T1000 (cell line): ENCODE results near the gene SLC5A11.
"Not testable (repeated sequence)": the region's sequence is repeated elsewhere in the genome, so short reads cannot be mapped to it uniquely, and the experiment has no call there.

Experiments used
- DNase-seq: peaks from one replicate; lab custom pipeline; 2025; ENCODE audit warnings: mixed read lengths; lab: John Stamatoyannopoulos, UW

The SLC5A11 gene

DNA sequence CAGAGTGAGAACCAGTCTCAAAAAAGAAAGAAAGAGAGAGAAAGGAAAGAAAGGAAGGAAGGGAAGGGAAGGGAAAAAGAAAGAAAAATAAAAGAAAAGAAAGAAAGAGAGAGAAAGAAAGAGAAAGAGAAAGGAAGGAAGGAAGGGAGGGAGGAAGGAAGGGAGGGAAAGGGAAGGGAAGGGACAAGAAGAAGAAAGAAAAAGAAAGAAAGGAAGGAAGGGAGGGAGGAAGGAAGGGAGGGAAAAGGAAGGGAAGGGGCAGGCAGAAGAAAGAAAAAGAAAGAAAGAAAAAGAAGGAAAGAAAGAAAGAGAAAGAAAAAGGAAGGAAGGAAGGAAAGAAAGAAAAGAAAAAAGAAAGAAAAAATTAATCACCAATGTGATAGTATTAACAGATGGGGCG is 15.7 kb downstream of the SLC5A11 start:
- DNase-seq, result no peak

DNA sequence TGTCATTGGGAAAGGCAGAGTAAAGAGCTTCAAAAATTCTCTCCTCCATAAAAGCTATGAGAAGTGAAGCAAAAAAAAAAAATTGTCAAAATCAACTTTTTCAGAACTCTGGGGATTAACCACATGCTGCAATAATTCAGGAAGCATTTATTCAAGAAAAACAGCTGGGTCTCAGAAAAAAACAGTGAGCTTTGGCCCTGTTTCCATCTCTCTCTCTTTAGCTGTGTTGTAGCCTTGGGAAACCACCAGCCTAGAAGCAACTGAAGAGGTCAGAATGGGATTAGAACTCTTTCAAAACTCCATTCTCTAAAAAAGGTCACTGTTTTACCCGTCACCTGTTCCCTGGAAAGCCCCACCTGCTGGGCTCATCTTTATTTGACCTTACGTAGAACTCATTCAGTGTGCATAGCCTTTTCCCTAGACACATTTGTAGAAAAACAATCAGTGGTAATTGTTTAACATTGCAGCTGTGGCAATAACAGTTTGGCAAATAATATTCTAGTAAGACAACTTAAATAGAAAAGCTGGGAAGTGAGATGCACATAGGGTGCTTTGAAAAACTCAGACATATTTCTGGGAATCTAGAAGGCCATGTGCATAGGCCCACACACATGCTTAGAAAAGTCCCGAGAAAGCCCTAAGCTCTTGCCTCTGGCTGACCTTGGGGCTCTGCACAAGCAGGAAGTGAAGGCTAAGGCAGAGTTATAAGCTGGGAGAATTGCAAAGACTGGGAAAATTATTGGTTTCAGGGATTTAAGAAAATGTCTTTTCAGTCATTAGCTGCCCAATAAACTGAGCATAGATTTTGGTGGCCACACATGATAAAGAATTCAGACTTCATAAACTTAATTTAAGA is 18.0 kb downstream of the SLC5A11 start:
- DNase-seq, result no peak

DNA sequence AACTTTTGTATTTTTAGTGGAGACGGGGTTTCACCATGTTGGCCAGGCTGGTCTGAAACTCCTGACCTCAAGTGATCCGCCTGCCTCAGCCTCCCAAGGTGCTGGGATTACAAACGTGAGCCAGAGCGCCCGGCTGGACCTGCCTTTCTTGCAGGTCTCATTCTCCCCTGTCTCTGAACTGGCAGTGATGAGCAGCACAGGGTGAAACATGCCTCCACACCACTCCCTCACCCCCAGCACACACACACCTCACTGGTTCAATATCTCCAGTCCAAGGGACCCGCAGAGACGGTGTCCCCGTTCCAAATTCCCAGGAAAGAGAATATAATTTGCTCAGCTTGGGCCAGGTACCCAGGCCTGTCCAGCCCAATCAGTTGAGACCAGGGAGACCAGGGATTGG is 23.3 kb downstream of the SLC5A11 start:
- no peak for DNase-seq

DNA sequence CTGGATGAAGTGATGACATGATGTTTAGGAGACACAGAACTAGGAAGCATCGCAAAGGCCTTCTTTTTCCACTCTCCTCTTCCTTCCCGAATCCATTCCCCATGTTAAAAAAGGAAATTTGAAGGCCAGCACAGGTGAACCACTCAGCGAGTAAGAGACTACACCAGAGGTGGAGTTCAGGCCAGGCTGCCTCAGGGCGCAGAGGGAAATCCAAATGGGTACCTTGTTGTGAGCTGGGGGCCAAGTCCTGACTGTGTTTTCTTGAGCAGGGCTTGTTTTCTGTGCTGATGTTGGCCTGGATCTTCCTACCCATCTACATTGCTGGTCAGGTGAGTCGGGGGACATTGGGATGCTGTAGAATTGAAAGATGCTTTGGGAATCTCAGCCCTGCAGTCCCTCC is 26.1 kb downstream of the SLC5A11 start:
- DNase-seq, result no peak

DNA sequence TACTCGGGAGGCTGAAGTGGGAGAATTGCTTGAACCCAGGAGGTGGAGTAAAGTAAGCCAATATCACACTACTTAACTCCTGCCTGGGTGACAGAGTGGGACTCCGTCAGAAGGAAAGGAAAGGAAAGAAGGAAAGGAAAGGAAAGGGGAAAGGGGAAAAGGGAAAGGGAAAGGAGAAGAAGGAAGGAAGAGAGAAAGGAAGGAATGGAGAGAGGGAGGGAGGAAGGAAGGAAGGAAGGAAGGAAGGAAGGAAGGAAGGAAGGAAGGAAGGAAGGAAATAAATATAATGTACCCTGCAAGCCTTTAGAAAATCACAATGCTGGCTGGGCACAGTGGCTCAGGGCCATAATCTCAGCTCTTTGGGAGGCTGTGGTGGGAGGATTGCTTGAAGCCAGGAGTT is 27.3 kb downstream of the SLC5A11 start:
- no peak for DNase-seq

DNA sequence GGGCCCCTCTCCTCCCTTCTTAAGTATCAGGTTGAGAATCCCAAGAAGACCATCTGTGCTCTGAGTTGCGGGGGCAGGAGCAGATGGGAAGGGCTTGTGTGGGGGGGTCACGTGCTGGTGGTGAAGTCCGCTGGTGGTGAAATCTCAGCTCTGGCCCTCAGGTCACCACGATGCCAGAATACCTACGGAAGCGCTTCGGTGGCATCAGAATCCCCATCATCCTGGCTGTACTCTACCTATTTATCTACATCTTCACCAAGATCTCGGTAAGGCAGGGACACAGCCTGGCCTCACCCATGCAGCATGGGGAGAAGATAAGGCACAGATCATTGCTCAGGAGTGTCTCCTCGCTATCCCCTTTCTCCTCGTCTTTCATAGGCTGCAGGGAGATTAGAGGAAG is 29.7 kb downstream of the SLC5A11 start:
- DNase-seq, result no peak

DNA sequence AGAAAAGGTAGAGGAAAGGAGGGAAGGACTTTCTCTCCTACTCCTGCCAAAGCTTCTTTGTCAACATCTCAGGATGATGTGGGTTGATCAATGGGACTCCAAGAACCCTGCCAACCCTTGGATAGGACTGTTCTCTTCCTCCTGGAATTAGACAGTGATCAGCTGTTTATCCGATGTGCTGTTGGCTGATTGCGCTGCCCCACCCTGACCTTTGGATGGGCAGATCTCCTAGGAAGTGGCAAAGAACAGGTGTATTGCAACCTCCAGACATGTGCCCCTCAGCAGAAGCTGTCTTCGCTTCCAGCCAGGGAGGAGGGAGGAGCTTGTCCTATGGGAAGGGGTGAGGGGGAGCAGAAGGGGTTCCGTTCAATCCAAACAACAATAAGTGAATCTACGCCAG is 30.5 kb downstream of the SLC5A11 start:
- no peak for DNase-seq

DNA sequence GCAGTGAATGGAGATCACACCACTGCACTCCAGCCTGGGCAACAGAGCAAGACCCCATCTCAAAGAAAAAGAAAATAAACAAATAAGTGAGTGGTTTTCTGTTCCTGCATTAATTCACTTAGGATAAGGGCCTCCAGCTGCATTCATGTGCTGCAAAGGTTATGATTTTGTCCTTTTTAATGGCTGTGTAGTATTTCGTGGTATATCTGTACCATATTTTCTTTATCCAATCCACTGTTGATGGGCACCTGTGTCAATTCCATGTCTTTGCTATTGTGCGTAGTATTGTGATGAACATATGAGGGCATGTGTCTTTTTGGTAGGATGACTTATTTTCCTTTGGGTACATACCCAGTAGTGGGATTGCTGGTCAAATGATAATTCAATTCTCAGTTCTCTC is 33.9 kb downstream of the SLC5A11 start:
- no peak for DNase-seq

DNA sequence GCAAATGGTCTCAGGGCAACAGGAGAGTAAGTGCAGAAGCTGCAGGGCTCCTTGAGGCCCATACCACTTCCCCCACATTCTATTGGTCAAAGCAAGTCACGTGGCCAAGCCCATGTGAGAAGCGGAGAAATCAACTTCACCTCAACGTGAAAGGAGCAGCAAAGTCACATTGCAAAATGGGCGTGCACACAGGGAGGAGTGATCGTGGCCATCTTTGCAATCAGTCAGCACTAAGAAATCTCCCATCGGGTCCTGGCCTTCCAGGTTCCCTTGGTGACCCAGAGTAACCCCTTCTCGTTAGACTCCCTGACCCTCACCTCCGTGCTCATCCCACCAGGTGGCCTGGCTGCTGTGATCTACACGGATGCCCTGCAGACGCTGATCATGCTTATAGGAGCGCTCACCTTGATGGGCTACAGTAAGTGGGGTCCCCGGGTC is 38.0 kb downstream of the SLC5A11 start:
- no peak for DNase-seq

DNA sequence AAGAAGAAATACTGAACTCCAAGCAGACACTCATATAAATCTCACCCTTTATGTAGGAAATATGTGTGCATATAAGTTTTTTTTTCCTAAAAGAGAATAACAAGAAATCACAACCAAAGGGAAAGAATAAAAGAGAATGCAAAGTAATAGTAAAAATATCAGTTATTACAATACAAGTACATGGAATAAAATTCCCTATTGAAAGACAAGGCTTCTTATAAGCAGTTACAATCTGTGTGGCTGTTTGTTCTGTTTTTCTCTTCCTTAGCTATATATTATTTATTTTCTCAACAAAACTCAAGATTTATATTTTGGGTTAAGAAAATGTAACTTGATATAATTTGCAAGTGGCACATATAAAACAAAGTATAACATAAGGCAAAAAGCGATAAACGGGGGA is 41.7 kb downstream of the SLC5A11 start:
- DNase-seq, result no peak

DNA sequence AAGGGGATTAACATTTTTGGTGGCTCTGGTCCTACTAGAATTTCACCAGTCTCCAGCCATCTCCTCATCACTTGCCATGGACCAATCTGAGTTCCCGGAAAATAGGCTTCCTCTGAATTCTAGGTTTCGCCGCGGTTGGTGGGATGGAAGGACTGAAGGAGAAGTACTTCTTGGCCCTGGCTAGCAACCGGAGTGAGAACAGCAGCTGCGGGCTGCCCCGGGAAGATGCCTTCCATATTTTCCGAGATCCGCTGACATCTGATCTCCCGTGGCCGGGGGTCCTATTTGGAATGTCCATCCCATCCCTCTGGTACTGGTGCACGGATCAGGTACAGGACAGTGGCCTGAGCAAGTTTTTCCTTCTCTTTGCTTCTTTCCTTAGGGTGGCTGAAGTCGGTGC is 45.0 kb downstream of the SLC5A11 start:
- DNase-seq, result no peak

DNA sequence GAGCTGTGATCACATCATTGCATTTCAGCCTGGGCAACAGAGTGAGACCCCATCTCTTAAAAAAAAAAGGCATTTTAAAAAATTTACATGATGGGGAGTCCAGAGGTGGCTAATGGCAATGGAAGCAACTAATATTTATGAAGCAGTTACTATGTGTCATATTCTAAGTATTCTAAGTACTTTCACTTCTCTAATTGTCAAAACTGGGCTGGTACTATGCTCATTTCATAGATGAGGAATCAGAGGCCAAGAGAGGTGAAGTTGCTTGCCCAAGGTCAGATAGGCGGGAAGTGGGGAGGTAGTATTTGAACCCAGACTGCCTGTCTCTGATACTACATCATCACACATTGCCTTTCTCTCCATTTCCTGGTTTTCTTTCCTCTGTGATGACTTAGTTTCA is 50.7 kb downstream of the SLC5A11 start:
- no peak for DNase-seq

DNA sequence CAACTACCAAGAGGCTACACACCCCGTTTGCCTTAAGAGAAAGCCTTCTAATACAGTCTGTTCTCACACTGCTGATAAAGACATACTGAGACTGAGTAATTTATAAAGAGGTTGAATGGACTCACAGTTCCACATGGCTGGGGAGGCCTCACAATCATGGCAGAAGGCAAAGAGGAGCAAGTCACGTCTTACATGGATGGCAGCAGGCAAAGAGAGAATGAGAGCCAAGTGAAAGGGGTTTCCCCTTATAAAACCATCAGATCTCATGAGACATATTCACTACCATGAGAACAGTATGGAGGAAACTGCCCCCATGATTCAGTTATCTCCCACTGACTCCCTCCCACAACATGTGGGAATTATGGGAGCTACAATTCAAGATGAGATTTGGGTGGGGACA is 51.8 kb downstream of the SLC5A11 start:
- not testable (repeated sequence) for DNase-seq

DNA sequence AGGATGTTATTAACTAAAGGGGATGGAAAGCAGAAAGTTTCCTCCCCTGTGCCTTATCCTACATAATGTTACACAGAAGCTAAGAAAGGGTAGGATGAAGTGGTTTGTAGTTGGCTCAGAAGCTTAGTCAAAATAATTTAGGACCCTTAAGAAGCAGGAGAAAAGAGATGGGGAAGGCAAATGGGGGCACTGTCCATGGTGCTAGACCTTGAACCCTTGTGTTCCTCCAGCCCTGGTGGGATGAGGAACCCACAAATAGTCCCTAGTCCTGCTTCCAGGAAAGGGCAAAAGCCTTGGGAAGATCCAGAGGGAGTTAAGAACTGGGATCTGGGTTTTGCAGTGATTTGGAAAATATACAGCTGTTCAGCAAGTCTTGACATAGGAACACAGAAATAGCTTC is 54.5 kb downstream of the SLC5A11 start:
- no peak for DNase-seq

DNA sequence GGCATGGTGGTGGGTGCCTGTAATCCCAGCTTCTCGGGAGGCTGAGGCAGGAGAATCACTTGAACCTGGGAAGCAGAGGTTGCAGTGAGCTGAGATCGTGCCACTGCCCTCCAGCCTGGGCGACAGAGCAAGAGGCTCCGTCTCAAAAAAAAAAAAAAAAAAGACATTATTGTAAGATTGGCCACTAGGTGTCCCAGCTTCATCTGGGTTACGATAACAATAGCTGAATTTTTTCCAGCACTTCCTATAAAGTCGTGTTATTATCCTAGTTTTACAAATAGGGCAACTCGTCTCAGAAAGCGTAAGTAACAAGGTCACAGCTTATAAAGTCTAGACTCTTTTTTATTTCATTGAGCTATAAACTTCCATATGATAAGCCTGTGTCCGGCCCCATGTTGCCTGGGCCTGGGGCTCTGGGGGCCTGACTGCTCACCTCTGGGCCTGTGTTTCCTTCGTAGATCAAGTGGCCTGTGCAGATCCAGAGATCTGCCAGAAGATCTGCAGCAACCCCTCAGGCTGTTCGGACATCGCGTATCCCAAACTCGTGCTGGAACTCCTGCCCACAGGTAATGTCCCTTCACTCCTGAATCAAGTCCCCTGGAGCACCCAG is 60.5 kb downstream of the SLC5A11 start:
- no peak for DNase-seq

DNA sequence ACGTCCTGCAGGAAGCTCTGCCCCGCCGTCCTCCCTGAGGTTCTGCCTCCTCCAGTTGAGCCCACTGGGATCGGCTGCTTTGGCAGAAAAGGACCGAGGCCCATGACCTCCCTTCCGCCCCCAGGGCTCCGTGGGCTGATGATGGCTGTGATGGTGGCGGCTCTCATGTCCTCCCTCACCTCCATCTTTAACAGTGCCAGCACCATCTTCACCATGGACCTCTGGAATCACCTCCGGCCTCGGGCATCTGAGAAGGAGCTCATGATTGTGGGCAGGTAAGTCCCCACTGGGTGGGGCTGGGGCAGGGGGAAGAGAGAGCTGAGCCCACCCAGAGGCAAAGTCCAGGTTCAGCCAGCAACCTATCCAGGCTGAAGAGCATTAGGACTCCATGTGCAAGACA is 61.1 kb downstream of the SLC5A11 start:
- DNase-seq, result no peak

DNA sequence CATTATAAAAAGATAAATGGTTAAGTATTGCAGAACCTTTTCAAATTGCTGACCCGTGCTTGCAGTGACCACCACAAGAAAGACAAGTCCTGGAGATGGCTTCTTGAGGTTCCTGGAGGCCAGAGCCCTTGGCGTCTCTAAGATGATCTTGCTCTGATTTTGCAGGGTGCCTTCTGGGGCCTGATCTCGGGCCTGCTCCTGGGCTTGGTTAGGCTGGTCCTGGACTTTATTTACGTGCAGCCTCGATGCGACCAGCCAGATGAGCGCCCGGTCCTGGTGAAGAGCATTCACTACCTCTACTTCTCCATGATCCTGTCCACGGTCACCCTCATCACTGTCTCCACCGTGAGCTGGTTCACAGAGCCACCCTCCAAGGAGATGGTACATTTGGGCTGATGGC is 63.0 kb downstream of the SLC5A11 start:
- DNase-seq, result no peak

DNA sequence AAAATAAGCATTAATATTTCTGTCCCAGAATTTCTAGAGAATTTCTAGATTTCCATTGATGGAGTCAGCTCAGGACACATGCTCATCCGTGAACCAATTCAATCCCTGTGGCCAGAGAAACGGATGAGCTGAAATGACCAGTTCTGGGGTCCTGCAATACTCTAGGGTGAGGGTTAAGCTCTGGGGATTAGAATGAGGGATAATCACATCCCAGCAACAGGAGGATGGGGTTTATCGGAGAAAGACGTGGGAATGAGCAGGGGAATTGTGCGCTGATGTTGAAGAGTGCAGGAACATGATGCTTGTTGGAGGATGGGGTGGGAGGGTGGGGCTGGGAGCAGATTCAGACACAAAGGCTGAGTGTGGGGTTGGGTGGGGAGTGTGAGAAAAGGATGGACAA is 64.1 kb downstream of the SLC5A11 start:
- DNase-seq, result no peak

DNA sequence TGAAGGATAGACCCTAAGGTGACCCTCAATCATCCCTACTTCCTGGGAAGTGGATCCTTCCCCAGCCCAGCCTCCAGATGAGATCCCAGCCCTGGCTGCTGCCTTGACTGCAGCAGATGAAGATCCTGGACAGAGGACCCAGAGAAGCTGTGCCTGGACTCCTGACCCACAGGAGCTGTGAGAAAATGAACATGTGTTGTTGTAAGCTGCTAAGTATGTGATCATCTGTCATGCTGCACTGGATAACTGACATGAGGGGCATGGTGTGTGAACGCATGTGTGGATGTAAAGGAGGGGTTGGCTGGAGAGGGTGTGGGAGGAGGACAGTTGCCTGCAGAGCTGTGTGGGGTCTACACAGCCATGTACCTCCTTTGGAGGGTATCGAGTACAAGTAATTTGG is 69.3 kb downstream of the SLC5A11 start:
- no peak for DNase-seq

DNA sequence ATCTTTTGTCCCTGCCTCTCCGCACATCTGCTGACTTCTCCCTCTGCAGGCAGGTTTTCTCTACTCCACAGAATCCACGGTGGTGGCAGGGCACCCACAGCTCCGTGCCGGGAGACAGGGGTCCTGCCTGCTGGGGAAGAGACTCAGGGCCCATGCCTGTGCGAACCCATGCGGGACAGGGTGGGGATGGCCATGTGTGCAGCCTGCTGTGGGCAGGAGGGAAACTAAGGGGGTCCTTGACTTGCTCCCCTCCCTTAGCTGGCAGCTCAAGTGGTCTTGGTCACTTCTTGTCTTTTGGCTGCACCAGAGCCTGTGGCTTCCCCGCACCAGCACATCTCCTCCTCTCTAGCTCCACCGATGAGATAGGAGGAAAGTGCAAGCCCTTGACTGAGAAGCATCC is 69.8 kb downstream of the SLC5A11 start:
- DNase-seq, result no peak

DNA sequence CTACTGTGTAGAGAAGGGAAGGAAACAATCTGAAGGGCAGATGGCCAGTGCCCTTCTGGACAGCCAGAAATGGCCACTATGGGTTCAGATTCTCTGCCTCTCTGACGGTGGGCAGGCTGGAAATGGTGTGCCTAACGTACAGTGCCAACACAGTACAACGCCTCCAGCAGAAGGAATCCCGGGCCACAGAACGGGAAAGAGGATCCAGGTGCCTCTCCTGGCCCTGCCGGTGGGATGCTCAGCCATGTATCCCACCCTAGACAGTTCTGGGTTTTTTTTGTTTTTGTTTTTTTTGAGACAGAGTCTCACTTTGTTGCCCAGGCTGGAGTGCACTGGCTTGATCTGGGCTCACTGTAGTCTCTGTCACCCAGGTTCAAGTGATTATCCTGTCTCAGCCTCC is 71.5 kb downstream of the SLC5A11 start:
- DNase-seq, result no peak

DNA sequence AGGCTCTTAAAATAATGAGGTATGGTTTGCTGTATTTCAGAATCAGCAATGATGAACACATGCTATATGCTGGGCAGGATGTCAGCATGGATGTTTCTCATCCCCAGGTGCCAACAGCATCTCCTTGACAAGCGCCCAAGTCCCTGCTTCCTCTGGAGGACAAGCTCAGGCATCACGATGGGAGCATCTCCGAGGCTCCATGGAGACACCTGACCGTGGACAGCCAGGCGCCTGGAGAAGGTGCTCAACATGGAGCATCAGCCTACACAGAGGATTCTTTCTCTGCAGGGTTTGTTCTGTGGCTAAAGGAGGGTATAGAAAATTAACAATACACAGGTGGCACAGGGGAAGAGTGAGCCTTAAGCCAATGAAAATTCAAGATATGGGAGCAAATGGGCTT is 72.1 kb downstream of the SLC5A11 start:
- DNase-seq, result no peak

DNA sequence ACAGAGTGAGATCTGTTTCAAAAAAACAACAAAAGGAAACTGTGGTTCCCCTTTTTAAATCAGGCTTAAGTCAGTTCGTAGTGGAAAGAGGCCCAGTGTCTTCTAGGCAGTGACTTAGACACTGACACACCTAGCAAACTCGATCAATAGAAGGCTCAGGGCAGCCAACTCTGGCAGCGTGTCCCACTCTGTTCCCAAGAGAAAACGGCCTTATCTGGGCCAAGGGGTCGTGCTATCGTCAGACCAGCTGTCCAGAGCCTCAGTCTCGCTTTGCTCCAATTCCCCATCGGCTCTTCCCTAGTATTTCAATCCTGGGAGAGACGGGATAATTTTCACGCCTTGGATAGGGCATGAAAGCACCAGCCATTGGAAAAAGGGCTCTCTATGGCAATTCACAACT is 72.9 kb downstream of the SLC5A11 start:
- DNase-seq, result no peak

DNA sequence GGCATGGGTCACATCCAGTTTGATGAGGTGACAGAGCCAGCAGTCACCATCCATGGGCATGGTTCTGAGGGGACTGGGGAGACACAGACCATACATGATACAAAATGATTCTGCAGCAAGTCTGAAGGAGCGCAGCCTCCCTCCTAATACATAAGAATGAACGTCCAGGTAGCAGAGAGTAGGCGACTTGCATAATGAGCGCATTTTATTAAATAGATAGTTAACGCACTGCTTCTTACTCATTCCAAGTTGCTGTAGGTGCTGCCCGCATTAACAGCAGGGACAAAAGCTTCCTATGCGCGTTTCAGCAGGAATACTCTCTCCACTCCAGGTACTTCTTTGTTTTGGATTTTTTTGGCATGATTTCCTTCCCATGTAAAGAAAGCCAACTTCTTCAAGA is 73.8 kb downstream of the SLC5A11 start:
- DNase-seq, result no peak
